WTC11 (cell line): ENCODE measurements around the gene NUDT8. TPM values are rescaled to one million over a fixed set of nuclear protein-coding genes. Genes with fewer than 3 reads are reported as not detected.
A peak's percentile ranks its signal among the peaks of the same experiment; 100 is the strongest.

ENCODE experiments used
- AFF4 ChIP-seq: sonication (generic); formaldehyde crosslinking; IDR thresholded peaks from 2 replicates; pipeline ENCODE4 v1.8.1; 2023; ENCODE audit warnings: mild to moderate bottlenecking, missing genetic modification reagents, borderline replicate concordance
- ARID4B ChIP-seq: sonication (generic); formaldehyde crosslinking; IDR thresholded peaks from 2 replicates; pipeline ENCODE4 v1.8.0; 2023; ENCODE audit warnings: missing genetic modification reagents, mild to moderate bottlenecking, borderline replicate concordance
- ATF1 ChIP-seq: sonication (generic); formaldehyde crosslinking; IDR thresholded peaks from 2 replicates; pipeline ENCODE4 v1.8.1; 2023; ENCODE audit warnings: mild to moderate bottlenecking, moderate library complexity, missing genetic modification reagents
- ATF3 ChIP-seq: sonication (generic); formaldehyde crosslinking; conservative IDR thresholded peaks from 2 replicates; pipeline ENCODE4 v1.8.1; 2022; ENCODE audit warnings: mild to moderate bottlenecking, missing genetic modification reagents
- CREB1 ChIP-seq: sonication (generic); formaldehyde crosslinking; IDR thresholded peaks from 2 replicates; pipeline ENCODE4 v1.8.0; 2023; ENCODE audit warnings: mild to moderate bottlenecking, missing genetic modification reagents
- E2F1 ChIP-seq: sonication (generic); formaldehyde crosslinking; IDR thresholded peaks from 2 replicates; pipeline ENCODE4 v1.8.0; 2022; ENCODE audit warnings: mild to moderate bottlenecking, missing genetic modification reagents
- E2F4 ChIP-seq: sonication (generic); formaldehyde crosslinking; IDR thresholded peaks from 2 replicates; pipeline ENCODE4 v1.8.1; 2022; ENCODE audit warnings: low read depth, mild to moderate bottlenecking, moderate library complexity, missing genetic modification reagents, borderline replicate concordance
- E2F5 ChIP-seq: sonication (generic); formaldehyde crosslinking; IDR thresholded peaks from 2 replicates; pipeline ENCODE4 v1.8.1; 2022; ENCODE audit warnings: mild to moderate bottlenecking, moderate library complexity, missing genetic modification reagents
- ETV6 ChIP-seq: sonication (generic); formaldehyde crosslinking; IDR thresholded peaks from 2 replicates; pipeline ENCODE4 v1.8.1; 2022; ENCODE audit warnings: mild to moderate bottlenecking, missing genetic modification reagents
- FOXP4 ChIP-seq: sonication (generic); formaldehyde crosslinking; IDR thresholded peaks from 2 replicates; pipeline ENCODE4 v1.8.0; 2022; ENCODE audit warnings: mild to moderate bottlenecking, missing genetic modification reagents
- IRF2 ChIP-seq: sonication (generic); formaldehyde crosslinking; IDR thresholded peaks from 2 replicates; pipeline ENCODE4 v1.8.0; 2022; ENCODE audit warnings: low read depth, missing genetic modification reagents, borderline replicate concordance
- JAZF1 ChIP-seq: fragments of 250-450 bp; sonication (Bioruptor Pico); IDR thresholded peaks from 2 replicates; pipeline ENCODE4 v1.9.0; 2021; ENCODE audit warnings: moderate library complexity, mild to moderate bottlenecking, inconsistent platforms
- KAT7 ChIP-seq: sonication (generic); formaldehyde crosslinking; IDR thresholded peaks from 2 replicates; pipeline ENCODE4 v1.8.1; 2023; ENCODE audit warnings: missing genetic modification reagents, mild to moderate bottlenecking, borderline replicate concordance
- MLX ChIP-seq: sonication (generic); formaldehyde crosslinking; IDR thresholded peaks from 2 replicates; pipeline ENCODE4 v1.8.1; 2023; ENCODE audit warnings: mild to moderate bottlenecking, missing genetic modification reagents, moderate library complexity
- NFATC4 ChIP-seq: fragments of 250-450 bp; sonication (Bioruptor Pico); IDR thresholded peaks from 2 replicates; pipeline ENCODE4 v1.9.0; 2021; ENCODE audit warnings: mild to moderate bottlenecking
- OVOL2 ChIP-seq: fragments of 250-450 bp; sonication (Bioruptor Pico); IDR thresholded peaks from 2 replicates; pipeline ENCODE4 v1.9.0; 2021; ENCODE audit warnings: mild to moderate bottlenecking, borderline replicate concordance
- PRRX2 ChIP-seq: fragments of 250-450 bp; sonication (Bioruptor Pico); IDR thresholded peaks from 2 replicates; pipeline ENCODE4 v1.8.0; 2021; ENCODE audit warnings: mild to moderate bottlenecking
- RELA ChIP-seq: sonication (generic); formaldehyde crosslinking; IDR thresholded peaks from 2 replicates; pipeline ENCODE4 v1.8.1; 2022; ENCODE audit warnings: missing genetic modification reagents, mild to moderate bottlenecking, borderline replicate concordance
- TEAD1 ChIP-seq: sonication (generic); formaldehyde crosslinking; IDR thresholded peaks from 2 replicates; pipeline ENCODE4 v1.8.0; 2022; ENCODE audit warnings: mild to moderate bottlenecking, missing genetic modification reagents
- ZBTB21 ChIP-seq: sonication (generic); formaldehyde crosslinking; IDR thresholded peaks from 2 replicates; pipeline ENCODE4 v1.8.1; 2023; ENCODE audit warnings: mild to moderate bottlenecking, missing genetic modification reagents, borderline replicate concordance
- ZNF138 ChIP-seq: sonication (generic); formaldehyde crosslinking; conservative IDR thresholded peaks from 2 replicates; pipeline ENCODE4 v1.8.1; 2022; ENCODE audit warnings: mild to moderate bottlenecking, moderate library complexity, missing genetic modification reagents
- total RNA-seq: library from RNA; stranded (reverse); gene quantifications from 3 replicates; pipeline ENCODE4 v1.2.3, GENCODE V29; 2021

The NUDT8 gene
- total RNA-seq, 1 experiment from 2014 or later = 8.3 TPM

- TF ChIP-seq E2F4 (peak; percentile 16; the same call in 1 of the 2 replicates), E2F1 (CRISPR knock-in tag) (no peak), CREB1 (CRISPR knock-in tag) (no peak), ZNF138 (no peak), MLX (CRISPR knock-in tag) (peak; percentile 79; the same call in 1 of the 2 replicates), FOXP4 (CRISPR knock-in tag) (peak; percentile 79; the same call in 1 of the 2 replicates), IRF2 (no peak), KAT7 (CRISPR knock-in tag) (no peak; the same call in 1 of the 2 replicates), ZBTB21 (CRISPR knock-in tag) (0 out of 2 replicates have a peak, but pooled peaks have one; percentile 74), TEAD1 (peak; percentile 54; the same call in 1 of the 2 replicates), ARID4B (peak; percentile 45; the same call in 1 of the 2 replicates), ETV6 (CRISPR knock-in tag) (peak; percentile 76), PRRX2 (CRISPR knock-in tag) (no peak), JAZF1 (CRISPR knock-in tag) (no peak), E2F5 (CRISPR knock-in tag) (peak; percentile 71; the same call in 1 of the 2 replicates), ATF3 (CRISPR knock-in tag) (no peak), AFF4 (CRISPR knock-in tag) (peak; percentile 66; the same call in 1 of the 2 replicates), NFATC4 (no peak), RELA (CRISPR knock-in tag) (peak; percentile 25; the same call in 1 of the 2 replicates), ATF1 (CRISPR knock-in tag) (no peak), OVOL2 (no peak)
Measured at GRCh38 chr11:67583247-67584204, 46.2 kb downstream of the NUDT8 start, which contains the start of gene GSTP1 (continued).
